Chondrocyte (in vitro differentiated cells): ENCODE results near the gene LSM8. TPM values are rescaled to one million over a fixed set of nuclear protein-coding genes. Genes with fewer than 3 reads are reported as not detected.

Experiments
- DNase-seq: peaks from one replicate; pipeline ENCODE4 v3.0.0; 2021; ENCODE audit warnings: mixed read lengths, low spot score
- H3K27ac Mint-ChIP-seq: one replicate; pipeline ENCODE4 v1.8.0; 2021; ENCODE audit warnings: mild to moderate bottlenecking, moderate library complexity, mixed read lengths; ENCODE audit not compliant: unreplicated experiment
- H3K27me3 Mint-ChIP-seq: 2 replicates; pipeline ENCODE4 v1.8.0; 2021; ENCODE audit warnings: low read depth, mixed read lengths
- H3K36me3 Mint-ChIP-seq: 2 replicates; pipeline ENCODE4 v1.8.0; 2021; ENCODE audit warnings: low read depth, mixed read lengths
- H3K4me1 Mint-ChIP-seq: 2 replicates; pipeline ENCODE4 v1.8.0; 2021; ENCODE audit warnings: low read depth, mild to moderate bottlenecking, mixed read lengths
- H3K4me3 Mint-ChIP-seq: one replicate; pipeline ENCODE4 v1.8.0; 2021; ENCODE audit warnings: mild to moderate bottlenecking, moderate library complexity, mixed read lengths; ENCODE audit not compliant: unreplicated experiment
- H3K9me3 Mint-ChIP-seq: 2 replicates; pipeline ENCODE4 v1.8.0; 2021; ENCODE audit warnings: low read depth, mixed read lengths
- total RNA-seq: library from RNA; stranded (reverse); gene quantifications from 3 replicates; pipeline ENCODE4 v1.2.1, GENCODE V29; 2021
- TF ChIP-seq, protein P1 (sequence below): fragments of 200-600 bp; sonication (generic); IDR thresholded peaks from 2 replicates; pipeline ENCODE4 v1.5.0; 2021; ENCODE audit warnings: antibody characterized with exemption, mild to moderate bottlenecking, moderate library complexity

LSM8 gene
- total RNA-seq, 1 donor from 2014 or later, result 21.5 TPM

DNA sequence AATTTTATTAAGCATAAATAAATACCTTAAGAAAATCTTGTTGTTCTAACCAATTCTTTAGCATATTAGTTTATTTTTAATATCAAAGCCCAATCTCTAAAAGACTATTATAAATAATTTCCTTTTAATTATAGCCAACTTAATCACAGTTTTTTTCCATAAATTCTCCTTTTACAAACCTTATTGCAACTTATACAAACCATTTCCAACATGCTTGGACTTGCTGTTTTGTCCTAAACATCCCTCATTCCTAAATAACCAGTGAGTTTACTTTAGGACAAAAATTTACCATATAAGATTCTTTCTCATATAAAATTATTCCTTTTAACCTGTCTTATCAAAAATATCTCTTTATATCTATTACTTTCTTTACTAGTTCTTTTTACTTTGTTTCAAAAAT, 25.2 kb upstream of the LSM8 start:
- DNase-seq, result no peak
- Mint-ChIP-seq H3K4me1 (no peaks in the 10 kb centered on the region), H3K36me3 (peaks cover 2% of the 10 kb centered on the region), H3K4me3 (no peak overlapping the region), H3K9me3 (peaks cover 9% of the 10 kb centered on the region), H3K27ac (no peak overlapping the region), H3K27me3 (peaks cover 11% of the 10 kb centered on the region)
- TF ChIP-seq, protein P1, sequence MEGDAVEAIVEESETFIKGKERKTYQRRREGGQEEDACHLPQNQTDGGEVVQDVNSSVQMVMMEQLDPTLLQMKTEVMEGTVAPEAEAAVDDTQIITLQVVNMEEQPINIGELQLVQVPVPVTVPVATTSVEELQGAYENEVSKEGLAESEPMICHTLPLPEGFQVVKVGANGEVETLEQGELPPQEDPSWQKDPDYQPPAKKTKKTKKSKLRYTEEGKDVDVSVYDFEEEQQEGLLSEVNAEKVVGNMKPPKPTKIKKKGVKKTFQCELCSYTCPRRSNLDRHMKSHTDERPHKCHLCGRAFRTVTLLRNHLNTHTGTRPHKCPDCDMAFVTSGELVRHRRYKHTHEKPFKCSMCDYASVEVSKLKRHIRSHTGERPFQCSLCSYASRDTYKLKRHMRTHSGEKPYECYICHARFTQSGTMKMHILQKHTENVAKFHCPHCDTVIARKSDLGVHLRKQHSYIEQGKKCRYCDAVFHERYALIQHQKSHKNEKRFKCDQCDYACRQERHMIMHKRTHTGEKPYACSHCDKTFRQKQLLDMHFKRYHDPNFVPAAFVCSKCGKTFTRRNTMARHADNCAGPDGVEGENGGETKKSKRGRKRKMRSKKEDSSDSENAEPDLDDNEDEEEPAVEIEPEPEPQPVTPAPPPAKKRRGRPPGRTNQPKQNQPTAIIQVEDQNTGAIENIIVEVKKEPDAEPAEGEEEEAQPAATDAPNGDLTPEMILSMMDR, result no peak

DNA sequence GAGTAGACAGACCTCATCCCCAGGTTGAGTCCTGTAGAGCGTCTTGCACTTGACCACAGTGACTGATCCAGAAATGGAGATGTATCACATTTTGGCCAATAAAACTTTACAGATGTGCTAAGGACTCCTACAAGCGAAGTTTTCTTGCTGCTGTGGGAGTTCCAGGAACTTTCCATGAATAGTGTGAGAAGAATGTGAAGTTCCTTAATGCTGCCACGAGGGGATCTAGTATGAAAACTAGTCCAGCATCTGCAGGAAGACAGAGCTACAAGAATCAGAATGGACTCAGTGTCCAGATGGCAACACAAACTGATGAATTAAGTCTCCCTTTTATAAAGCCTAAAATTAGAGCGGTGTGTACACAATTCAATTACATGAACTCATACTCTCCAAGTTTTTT, 14.8 kb upstream of the LSM8 start:
- Mint-ChIP-seq H3K27me3 (peaks cover 20% of the 10 kb centered on the region), H3K27ac (no peak overlapping the region), H3K4me1 (no peaks in the 10 kb centered on the region), H3K36me3 (no peaks in the 10 kb centered on the region), H3K4me3 (no peak overlapping the region), H3K9me3 (no peaks in the 10 kb centered on the region)
- TF ChIP-seq, protein P1, result peak; percentile 26
- DNase-seq, result no peak

DNA sequence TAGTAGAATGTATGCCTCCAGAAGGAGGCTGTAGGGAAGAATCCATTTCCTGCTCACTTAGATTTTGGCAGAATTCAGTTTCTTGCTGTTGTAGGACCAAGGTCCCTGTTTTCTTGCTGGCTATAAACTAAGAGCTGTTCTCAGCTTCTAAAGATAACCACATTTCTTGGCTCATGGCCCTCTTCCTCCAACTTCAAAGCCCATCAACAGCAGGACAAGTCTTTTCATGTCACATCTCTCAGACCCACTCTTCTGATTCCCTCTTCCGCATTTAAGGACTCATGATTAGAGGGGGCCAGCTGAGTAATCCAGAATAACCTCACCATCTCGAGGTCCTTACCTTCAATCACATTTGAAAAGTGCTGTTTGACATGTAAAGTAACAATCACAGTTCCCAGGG, 8.2 kb upstream of the LSM8 start:
- peaks cover 7% of the 10 kb centered on the region for H3K27me3 Mint-ChIP-seq
- no peaks in the 10 kb centered on the region for H3K4me1 Mint-ChIP-seq
- H3K36me3 Mint-ChIP-seq, result no peaks in the 10 kb centered on the region
- DNase-seq, result no peak
- H3K9me3 Mint-ChIP-seq, result no peaks in the 10 kb centered on the region
- no peak overlapping the region for H3K27ac Mint-ChIP-seq
- TF ChIP-seq, protein P1, result no peak
- H3K4me3 Mint-ChIP-seq, result no peak overlapping the region

DNA sequence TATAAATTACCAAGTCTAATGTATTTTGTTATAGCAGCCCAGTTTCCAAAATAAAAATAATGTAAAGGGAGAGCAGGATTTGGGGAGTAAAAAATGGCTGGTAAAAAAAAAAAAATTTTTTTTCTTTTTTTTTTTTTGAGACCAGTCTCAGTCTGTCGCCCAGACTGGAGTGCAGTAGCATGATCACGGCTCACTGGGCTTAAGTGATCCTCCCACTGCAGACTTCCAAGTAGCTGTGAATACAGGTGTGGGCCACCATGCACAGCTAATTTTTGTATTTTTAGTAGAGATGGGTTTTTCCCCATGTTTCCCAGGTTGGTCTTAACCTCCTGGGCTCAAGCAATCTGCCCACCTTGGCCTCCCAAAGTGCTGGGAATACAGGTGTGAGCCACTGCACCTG, 4.8 kb upstream of the LSM8 start:
- H3K36me3 Mint-ChIP-seq, result peaks cover 3% of the 10 kb centered on the region
- peaks cover 2% of the 10 kb centered on the region for H3K27me3 Mint-ChIP-seq
- no peaks in the 10 kb centered on the region for H3K9me3 Mint-ChIP-seq
- no peak overlapping the region for H3K4me3 Mint-ChIP-seq
- peaks cover 10% of the 10 kb centered on the region for H3K4me1 Mint-ChIP-seq
- no peak overlapping the region for H3K27ac Mint-ChIP-seq
- no peak for DNase-seq
- TF ChIP-seq, protein P1, result no peak

DNA sequence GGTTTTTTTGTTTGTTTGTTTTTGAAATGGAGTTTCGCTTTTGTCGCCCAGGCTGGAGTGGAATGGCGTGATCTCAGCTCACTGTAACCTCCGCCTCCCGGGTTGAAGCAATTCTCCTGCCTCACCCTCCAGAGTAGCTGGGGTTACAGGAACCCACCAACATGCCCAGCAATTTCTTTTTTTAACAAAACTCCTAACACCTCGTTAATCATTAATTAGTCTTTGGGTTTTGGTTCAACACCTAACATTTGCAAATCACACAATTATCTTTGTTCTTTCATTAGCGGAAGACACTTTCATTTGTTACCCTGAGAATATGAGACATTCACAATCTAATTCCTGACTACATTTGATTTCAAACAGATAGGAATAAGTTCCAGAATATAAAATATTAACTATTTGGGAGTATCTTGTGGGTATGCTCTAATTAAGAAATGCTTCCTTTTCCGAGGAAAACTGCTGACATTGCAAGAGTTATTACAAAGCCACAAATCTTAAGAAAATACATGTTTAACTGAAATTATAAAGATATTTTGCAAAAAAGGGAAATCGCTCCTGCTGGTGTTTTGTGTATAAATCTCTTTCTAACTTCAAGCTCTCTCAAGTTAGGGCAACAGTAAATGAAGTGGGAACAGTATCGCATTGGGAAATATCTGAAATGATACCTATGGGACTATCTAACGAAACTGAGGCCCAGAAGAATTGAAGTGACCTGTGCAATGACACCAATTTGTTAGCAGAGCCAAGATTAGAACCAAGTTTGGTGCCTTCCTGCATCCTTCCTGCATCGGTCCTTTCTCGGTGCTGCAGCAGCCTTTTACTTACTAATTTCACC, 1.2 kb upstream of the LSM8 start:
- peaks cover 5% of the 10 kb centered on the region for H3K36me3 Mint-ChIP-seq

More for the DNA sequence above, 1.2 kb upstream of the LSM8 start:
- H3K9me3 Mint-ChIP-seq, result no peaks in the 10 kb centered on the region
- peak overlapping the region; percentile 100 for H3K4me3 Mint-ChIP-seq
- TF ChIP-seq, protein P1, result no peak
- H3K27ac Mint-ChIP-seq, result peak overlapping the region; percentile 100
- no peak for DNase-seq
- H3K27me3 Mint-ChIP-seq, result no peaks in the 10 kb centered on the region
- H3K4me1 Mint-ChIP-seq, result peaks cover 36% of the 10 kb centered on the region
